NCI-H2081 (cell line): Measurements from ENCODE around the gene AMPH.
A peak's percentile ranks its signal among the peaks of the same experiment; 100 is the strongest.
"Not testable (repeated sequence)": the region's sequence is repeated elsewhere in the genome, so short reads cannot be mapped to it uniquely, and the experiment has no call there.

Experiments used
- DNase-seq, 2 experiments: peaks; one replicate each; lab custom pipeline; 2025; lab: John Stamatoyannopoulos, UW

AMPH gene

DNA sequence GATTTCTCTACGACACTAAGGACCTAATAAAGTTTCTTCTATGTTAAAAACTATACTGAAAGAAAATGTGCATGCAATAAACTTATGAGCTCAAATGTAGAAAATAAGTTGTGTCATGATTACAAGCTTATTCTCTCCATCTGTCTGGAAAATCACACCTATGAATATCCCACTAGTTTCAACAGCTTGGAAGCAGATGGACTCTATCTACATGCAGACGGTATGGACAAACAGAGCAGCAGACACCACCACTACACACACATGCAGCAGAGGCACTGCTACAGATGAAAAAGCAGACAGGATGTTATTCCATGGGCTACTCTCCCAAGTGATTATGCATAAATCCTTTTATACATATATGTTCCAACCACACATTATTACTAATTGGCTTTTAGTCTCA lies 234.3 kb downstream of the AMPH start:
- no peak for DNase-seq

DNA sequence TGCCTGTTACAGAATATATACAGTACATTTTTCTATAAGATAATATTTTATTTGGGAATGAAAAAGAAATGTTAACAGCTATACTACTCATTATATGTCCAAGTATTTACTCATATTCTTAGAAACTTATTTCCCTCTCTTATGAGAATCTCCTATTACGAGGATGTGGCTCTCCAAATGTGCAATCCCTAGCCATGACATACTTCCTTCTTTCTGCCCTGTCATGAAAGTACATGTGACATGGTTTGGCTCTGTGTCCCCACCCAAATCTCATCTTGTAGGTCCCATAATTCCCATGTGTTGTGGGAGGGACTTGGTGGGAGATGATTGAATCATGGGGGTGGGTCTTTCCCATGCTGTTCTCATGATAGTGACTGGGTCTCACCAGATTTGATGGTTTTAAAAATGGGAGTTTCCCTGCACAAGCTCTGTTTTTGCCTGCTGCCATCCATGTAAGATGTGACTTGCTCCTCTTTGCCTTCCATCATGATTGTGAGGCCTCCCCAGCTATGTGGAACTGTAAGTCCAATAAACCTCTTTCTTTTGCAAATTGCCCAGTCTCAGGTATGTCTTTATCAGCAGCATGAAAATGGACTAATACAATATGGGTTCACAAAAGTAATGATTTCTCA lies 235.1 kb downstream of the AMPH start:
- DNase-seq, result not testable (repeated sequence)

DNA sequence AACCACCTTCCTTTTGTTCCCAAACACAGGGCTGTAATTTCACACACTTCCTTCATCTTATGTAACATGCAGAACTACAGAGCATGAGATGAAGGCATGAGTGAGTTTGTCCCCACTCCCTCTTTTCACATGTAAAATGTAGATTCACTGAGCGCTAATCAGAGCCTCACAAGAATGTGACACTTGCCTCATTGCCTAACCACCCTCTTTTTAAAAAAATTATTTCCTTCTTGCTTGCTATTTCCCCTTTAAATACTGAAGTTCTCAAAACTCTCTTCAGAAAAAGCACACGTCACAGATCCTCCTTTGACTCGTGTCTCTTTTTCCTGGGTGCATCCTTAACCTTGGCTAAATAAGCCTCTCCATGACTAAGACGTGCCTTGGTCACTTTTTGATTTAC lies 236.5 kb downstream of the AMPH start:
- DNase-seq, result no peak

DNA sequence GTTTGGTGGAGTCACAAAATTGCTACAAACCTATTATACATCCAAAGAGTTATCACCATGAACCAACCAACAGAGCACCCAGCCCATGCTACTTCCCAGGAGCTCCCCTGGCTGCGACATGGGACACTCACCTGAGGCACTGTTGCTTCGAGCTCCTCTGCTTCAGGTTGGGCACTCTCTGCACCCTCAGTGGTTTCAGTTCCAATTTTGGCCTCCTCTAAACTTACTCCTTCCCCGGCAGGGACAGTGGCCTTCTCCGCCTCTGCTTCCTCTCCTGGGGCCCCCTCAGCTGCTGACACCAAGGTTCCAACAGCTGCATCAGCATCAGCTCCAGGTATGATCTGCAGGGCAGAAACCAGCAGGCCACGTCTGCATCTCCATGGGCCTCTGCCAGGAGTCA lies 237.3 kb downstream of the AMPH start:
- no peak for DNase-seq

DNA sequence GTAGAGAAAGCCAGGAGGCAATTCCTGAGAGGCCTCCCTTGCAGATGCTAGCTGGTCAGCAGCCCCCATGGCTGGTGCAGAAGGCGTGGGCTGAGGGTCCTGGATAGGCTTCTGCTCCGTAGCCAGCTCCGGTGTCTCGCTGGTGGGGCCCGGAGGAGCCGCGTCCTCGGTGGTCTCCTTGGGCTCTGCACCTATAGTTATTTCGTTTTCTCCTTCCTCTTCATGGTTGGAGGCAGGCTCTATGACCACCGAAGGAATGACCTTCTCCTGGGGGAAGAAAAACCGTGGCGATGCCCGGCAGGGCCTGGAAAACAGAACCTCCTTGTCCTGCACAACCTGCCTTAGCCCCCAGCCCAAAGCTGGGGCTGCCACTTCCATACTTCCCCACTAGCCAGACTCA lies 239.4 kb downstream of the AMPH start:
- DNase-seq, result no peak

DNA sequence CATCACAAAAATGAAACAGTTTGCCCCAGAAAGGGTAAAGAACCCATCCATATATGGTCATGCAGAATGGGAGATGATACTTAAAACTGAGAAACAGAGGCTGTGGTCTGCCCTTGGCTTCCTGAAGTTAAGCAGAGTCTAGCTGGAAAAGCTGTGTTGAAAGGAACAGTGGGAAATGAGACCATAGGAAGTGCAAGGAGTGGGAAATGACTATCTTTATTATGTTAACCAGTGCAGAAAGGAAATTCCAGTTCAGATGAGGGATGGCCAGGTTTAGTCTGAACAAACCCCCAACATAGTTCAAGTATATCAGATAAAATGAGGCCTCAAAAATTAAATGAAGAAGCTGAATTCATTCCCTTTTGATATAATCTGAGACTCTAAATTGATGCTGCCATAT lies 245.5 kb downstream of the AMPH start:
- no peak for DNase-seq

DNA sequence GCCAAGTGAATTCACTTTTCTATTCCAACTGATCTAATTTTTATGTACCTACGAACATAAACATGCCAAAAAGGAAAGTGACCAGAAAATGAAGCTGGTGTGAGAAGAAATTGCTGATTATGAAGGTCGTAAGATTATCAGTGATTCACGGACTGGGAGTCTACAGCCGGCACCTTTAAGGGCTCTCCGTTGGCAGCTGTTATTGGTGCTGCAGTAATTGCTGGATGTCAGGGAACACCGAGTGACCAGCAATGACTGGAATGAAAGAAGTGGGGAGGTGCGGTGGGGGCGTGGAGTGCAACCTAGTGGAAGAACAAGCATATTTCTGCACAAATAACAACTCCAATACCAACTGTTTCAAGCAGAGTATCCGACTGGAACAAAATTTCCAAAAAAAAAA lies 247.9 kb downstream of the AMPH start:
- no peak for DNase-seq

DNA sequence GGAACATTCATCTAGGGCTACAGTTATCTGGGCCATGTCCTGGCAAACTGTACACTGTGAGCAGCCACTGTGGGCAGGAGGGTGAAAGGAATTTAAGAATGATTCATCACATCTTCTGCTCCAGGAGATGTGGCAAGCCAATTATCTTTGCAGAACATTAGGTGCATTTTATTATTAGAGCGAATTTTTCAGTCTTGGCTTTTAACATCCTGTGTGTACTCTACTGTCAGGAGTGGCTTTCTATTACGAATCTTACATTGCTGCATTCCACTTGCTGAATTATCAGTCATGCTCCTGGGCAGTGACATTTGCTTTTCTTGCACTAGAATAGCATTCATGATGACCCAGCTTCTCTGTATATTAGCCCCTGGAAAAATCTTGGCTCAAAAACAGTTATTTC lies 248.5 kb downstream of the AMPH start:
- no peak for DNase-seq

DNA sequence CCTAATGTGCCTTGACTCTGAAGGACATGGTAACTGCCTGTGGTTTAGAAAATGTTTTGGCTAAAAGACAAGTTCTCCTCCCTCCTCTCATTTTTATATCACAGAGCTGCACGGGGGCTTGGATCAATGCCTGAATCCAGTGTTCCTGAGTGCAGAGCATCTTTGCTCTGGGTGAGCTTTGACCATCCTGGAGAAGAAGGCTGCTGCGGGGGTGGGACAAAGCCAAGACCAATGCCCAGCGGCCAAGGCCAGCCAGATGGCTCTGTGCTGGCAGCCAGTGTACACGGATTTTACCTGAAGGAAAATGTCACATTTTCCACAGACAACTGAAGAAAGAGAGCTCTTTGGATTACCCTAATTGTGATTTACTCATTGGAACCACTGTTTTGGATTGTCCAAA lies 255.7 kb downstream of the AMPH start:
- DNase-seq, result no peak

DNA sequence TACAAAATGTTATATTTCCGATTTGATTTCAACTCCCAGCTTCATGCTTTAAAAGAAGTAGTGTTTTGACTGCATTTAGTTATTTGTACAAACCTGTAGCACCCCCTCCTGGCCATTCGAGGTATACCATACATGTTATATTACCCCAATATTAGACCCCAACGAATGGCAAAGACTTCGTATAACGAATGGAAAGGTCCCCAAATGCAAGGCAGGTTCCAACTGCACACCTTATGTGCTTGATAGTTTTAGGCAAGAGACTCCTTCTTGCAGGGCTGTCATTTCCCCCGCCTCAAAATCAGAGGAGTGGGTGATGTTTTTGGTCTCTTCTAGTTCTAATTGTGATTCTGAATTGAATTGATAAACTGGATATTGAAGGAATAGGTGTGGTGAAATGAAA lies 256.7 kb downstream of the AMPH start:
- peak; percentile 36 to 48 for DNase-seq

DNA sequence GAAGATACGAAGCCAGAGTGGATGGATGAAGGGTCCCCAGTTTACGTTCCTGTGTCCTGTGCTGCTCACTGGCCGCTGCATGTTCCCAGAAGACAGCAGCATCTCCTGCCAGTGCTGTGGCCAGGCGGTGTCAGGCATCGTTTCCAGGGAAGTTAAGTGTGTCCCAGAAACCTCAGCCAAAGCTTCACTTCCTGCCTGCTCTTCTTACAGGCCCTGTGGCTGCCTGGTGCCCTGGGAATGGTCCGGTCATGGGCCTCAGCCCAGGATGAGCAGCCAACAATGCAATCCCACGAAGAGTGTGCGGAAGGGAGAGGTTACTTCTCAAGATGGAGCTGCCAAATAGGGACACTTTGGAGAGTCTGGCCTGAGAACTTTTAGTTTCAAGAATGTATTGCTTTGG lies 258.0 kb downstream of the AMPH start:
- DNase-seq, result no peak

DNA sequence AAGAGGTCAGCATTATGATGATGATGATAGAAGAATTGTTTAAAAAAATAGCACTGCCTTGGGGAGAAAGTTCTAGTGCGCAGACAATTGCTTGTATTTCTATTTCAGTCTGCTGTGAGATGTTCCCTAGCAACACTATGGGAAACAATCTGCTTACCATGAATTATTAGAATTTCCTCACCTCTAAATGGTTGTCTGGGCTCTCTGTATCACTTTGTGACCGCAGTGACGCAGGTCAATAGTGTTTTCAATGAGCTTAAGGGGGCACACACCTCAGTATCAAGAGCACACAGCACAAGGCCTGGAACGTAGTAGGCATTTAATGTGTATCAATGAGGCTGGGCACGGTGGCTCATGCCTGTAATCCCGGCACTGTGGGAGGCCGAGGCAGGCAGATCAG lies 258.9 kb downstream of the AMPH start:
- no peak for DNase-seq

DNA sequence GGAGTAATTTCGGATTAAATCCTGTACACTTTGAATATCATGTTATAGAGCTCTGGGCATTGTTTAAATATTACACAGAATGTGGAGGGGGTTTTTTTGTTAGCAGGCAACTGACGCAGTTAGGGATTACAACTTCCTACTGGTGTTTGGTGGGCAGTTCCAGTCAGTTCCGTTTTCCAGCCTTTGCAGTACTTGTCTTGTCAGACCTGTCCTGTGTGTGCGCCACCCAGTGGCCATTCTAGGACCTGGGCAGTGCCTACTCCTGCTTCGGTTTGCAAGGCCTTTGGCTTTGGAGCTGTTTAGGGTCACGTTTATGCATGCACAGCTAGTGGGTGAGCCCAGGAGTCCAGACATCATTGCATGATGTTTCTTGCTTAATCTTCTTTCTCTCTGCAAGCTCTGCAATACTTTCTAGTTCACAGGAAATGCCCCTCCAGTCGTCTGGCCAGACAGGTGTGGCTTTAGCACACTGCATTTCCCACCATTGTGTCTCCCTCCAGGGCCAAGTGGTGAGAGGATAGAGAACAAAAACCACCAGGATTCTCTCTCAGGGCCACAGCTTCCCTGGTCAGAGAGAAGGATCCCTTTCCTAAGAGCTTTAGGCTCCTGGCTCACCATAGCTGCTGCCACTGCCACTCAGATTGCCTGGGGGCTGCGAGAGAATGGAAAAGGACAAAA lies 261.2 kb downstream of the AMPH start:
- DNase-seq, result peak; percentile 87 to 90

DNA sequence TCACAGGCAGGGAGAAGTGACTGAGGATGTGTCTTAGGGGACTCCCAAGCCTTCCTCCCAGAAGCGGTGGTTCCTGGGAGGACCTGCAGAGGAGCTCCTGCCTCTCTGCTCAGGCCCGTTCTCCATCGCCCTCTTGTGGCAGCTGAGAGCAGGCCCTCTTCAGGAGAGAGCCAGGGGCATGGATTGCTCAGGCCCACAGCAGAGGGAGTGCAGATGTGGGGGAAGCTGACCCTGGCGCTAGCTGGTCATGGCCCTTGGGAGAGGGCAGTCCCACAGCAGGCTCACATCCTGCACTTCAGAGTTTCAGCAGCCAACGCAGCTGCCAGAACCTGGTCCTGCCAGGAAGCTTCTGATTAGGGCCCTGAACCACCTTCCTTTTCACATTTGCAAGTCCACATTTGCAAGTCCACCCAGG lies 263.0 kb downstream of the AMPH start:
- peak; percentile 69 to 82 for DNase-seq

DNA sequence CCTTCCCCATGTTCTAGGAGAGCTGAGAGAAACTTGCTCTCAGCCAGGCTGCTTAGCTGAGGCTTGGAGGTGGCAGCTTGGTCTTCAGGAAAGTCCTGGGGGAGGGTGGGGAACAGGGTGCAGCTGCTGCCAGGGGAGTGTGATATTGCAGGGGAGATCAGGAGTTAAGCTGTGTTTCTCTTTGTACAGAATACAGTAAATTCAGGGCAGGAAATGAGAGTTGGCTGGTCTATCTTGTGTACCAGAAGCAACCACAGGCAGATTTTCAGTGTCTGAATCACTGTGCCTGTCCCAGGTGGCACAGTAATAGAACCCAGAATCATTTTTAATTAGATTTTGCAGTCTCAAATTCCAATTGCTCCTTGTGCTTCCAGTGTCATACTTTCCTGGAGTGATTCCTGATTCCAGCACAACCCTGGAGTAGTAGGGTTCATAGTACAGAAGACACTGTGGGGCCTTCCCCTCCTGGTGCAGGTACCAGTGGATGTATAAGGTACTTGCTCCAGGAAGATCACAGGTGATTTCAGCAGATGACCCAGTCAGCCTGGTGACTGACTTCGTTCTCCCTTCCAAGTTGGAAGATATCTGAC lies 263.8 kb downstream of the AMPH start:
- no peak for DNase-seq

DNA sequence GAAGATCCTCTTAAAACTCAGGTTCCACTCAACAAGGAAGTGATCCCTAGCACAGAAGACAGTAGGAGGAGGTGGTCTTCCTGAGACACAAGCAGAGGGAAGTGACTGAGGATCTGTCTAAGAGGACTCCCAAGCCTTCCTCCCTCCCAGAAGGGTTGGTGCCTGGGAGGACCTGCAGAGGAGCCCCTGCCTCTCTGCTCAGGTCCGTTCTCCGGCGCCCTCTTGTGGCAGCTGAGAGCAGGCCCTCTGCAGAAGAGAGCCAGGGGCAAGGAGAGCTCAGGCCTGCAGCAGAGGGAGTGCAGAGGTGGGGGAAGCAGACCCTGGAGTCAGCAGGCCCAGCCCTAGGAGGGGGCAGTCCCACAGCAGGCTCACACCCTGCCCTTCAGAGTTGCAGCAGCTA lies 267.8 kb downstream of the AMPH start:
- not testable (repeated sequence) for DNase-seq

DNA sequence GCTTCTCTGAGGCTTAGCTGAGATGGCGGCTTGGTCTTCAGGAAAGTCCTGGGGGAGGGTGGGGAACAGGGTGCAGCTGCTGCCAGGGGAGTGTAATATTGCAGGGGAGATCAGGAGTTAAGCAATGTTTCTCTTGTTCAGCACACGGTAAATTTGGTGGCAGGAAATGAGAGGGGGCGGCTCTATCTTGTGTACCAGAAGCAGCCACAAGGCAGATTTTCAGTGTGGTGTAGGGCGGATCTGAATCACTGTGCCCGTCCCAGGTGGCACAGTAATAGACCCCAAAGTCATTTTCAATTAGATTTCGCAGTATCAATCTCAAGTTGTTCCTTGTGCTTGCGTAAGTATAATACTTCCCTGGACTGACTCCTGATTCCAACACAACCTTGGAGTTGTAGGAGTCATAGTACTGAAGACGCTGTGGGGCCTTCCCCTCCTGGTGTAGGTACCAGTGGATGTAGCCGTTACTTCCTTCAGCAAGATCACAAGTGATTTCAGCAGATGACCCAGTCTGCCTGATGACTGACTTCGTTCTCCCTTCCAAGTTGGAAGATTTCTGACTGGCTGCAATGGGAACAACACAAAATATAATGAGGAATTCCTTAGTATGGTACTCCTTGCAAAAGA lies 268.4 kb downstream of the AMPH start:
- DNase-seq, result not testable (repeated sequence)

DNA sequence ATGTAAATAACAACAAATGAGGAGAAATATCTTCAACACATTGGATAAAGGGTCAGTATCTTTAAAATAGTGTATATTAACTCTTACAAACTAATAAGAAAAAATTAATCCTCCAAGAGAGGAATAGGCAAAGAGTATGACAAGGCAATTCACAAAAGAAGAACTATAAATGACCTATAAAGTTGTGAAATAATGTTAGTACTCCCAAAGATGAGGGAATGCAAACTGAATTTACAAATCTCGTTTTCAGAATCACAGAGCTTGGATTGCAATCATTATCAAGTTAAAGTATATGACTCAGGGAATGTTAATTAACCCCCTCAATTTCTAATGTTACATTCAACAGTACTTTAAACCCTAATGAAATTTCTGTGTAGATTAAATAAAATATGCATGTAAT lies 270.4 kb downstream of the AMPH start:
- no peak for DNase-seq

DNA sequence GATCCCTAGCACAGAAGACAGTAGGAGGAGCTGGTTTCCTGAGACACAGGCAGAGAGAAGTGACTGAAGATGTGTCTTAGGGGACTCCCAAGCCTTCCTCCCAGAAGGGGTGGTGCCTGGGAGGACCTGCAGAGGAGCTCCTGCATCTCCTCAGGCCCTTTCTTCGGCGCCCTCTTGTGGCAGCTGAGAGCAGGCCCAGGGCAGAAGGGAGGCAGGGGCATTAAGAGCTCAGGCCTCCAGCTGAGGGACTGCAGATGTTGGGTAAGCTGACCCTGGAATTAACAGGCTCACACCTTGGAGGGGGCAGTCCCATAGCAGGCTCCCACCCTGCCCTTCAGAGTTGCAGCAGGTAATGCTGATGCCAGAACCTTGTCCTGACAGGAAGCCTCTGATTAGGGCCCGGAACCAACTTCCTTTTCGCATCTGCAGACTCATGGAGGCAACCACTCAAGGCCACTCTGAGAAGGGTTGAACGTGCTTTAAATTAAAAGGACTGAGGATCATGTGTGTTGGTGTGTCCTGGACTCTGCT lies 272.0 kb downstream of the AMPH start:
- DNase-seq, result not testable (repeated sequence)

DNA sequence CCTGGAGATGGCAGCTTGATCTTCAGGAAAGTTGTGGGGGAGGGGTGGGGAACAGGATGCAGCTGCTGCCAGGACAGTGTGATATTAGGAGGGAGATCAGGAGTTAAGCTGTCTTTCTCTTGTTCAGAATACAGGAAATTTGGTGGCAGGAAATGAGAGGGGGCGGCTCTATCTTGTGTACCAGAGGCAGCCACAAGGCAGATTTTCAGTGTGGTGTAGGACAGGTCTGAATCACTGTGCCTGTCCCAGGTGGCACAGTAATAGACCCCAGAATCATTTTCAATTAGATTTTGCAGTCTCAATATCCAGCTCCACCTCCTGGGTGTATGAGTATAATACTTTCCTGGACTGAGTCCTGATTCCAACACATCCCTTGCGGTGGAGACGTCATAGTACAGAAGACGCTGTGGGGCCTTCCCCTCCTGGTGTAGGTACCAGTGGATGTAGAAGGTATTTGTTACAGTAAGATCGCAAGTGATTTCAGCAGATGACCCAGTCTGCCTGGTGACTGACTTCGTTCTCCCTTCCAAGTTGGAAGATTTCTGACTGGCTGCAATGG lies 272.8 kb downstream of the AMPH start:
- DNase-seq, result peak; percentile 11 to 46

DNA sequence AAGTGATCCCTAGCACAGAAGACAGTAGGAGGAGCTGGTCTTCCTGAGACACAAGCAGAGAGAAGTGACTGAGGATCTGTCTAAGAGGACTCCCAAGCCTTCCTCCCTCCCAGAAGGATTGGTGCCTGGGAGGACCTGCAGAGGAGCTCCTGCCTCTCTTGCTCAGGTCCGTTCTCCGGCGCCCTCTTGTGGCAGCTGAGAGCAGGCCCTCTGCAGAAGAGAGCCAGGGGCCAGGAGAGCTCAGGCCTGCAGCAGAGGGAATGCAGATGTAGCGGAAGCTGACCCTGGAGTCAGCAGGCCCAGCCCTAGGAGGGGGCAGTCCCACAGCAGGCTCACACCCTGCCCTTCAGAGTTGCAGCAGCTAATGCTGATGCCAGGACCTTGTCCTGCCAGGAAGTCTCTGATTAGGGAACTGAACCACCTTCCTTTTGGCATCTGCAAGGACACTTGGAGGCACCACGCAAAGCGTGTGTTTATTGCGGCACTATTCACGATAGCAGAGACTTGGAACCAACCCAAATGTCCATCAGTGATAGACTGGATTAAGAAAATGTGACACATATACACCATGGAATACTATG lies 276.8 kb downstream of the AMPH start:
- DNase-seq, result not testable (repeated sequence)

DNA sequence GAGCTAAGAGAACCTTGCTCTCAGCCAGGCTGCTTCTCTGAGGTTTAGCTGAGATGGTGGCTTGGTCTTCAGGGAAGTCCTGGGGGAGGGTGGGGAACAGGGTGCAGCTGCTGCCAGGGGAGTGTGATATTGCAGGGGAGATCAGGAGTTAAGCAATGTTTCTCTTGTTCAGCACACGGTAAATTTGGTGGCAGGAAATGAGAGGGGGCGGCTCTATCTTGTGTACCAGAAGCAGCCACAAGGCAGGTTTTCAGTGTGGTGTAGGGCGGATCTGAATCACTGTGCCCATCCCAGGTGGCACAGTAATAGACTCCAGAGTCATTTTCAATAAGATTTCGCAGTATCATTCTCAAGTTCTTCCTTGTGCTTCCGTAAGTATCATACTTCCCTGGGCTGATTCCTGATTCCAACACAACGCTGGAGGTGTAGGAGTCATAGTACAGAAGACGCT lies 277.7 kb downstream of the AMPH start:
- not testable (repeated sequence) for DNase-seq
